Keratinocyte (primary cell): ENCODE data around the gene KAT8.

Source experiments
- CTCF ChIP-seq, 3 experiments: IDR thresholded peaks in 1 of 3; conservative IDR thresholded peaks in 1 of 3; optimal IDR thresholded peaks in 1 of 3; 2 replicates in 2 of 3; 3 replicates in 1 of 3; pipeline versions ENCODE3 to v1.5.1; 2011; ENCODE audit warnings: low read length in 3 of 3, mild to moderate bottlenecking in 3 of 3, moderate library complexity in 2 of 3, control low read depth in 1 of 3, inconsistent platforms in 1 of 3; ENCODE audit not compliant: insufficient read depth in 2 of 3; ENCODE audit errors: extremely low read depth in 1 of 3
- EZH2 ChIP-seq: IDR thresholded peaks from one replicate; pipeline ENCODE4 v1.6.1; 2012; ENCODE audit warnings: inconsistent platforms, mild to moderate bottlenecking, low read length, moderate library complexity

DNA sequence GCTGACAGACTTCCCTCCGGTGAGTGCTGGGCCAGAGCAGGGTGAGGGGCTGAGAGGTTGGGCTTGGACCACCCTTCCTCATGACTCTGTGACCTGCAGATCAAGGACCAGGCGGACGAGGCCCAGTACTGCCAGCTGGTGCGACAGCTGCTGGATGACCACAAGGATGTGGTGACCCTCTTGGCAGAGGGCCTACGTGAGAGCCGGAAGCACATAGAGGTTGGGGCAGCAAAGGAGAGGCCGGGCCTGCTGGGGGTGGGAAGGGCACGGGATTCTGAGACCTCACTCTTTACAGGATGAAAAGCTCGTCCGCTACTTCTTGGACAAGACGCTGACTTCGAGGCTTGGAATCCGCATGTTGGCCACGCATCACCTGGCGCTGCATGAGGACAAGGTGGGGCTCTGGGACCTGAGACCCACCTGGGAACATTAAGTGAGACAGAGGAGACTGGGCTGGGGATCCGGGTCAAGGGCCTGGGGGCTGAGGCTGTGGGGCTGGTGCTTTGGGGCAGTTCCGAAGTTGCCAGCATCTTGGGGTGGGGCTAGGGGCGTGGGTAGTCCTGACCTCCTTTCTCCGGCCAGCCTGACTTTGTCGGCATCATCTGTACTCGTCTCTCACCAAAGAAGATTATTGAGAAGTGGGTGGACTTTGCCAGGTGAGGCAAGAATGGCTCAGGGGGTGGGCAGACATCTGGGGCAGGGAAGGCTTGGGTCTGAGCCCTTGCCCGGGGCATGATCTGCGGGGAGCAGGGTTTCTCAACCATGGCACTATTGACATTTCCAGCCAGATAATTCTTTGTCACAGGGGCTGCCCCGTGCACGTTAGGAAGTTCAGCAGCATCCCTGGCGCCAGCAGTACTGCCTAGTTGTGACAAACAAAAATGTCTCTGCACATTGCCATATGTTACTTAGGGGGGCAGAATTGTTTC, 7.1 kb upstream of the KAT8 start:
- TF ChIP-seq CTCF (optimal IDR thresholded peaks at IDR 0.05 in 1 of 3, IDR thresholded peaks at IDR 0.05 in 1 of 3, conservative IDR thresholded peaks at IDR 0.05 in 1 of 3; ENCODE audit: extremely low read depth in 1 of 3, insufficient read depth in 2 of 3, low read length in 3 of 3) (no peak), EZH2 (no peak)
